ENCODE measurements around the gene CCDC188.

CCDC188 gene

DNA sequence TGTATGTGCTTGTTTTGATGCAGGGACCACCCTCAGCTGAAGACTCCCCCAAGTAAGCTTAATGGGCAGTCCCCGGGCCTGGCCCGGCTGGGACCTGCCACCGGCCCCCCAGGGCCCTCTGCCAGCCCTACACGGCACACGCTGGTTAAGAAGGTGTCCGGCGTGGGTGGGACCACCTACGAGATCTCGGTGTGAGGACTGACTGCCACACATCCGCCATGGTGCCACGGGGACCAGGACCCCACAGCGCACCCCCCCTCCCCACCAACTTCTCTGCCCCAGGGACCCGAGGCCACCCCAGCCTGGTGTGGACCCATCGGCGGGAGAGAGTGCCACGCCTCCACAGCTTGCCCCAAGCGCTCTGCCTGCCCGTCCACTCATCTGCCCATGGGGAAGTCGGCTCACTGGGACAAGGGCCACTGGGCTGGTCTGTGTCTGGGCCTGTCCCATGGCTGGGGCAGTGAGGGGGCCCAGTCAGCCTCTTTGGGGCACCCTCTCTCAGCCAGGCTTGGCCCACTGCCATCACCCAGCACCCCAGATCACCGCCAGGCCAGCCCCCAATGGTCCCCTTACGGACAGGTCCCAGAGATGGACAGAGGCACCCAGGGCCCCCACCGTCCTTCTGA is 5.5 kb downstream of the CCDC188 start:
- no peaks in the 10 kb centered on the region for H3K9me2 ChIP-seq (replicated peaks; ENCODE audit: control insufficient read depth, low read length)
- H3K79me2 ChIP-seq (ENCODE audit: control insufficient read depth, low read length): no peaks in the 10 kb centered on the region
- H3K27me3 ChIP-seq (ENCODE audit: control insufficient read depth, low read length): no peaks in the 10 kb centered on the region
- H3F3A ChIP-seq (ENCODE audit: control insufficient read depth, insufficient read depth): no peaks in the 10 kb centered on the region
- no peaks in the 10 kb centered on the region for H3K36me3 ChIP-seq (ENCODE audit: control insufficient read depth, low read length)
- no peak overlapping the region for H3K4me2 ChIP-seq (ENCODE audit: low read length)
- no peaks in the 10 kb centered on the region for H4K20me1 ChIP-seq (ENCODE audit: control insufficient read depth, insufficient read depth, low read depth, low read length)
- H3K4me1 ChIP-seq (ENCODE audit: control insufficient read depth, low read length): no peaks in the 10 kb centered on the region
- TF ChIP-seq EZH2phosphoT487 (IDR thresholded peaks at IDR 0.05; ENCODE audit: borderline replicate concordance, low read length): no peak
- no peak overlapping the region for H3K4me3 ChIP-seq (ENCODE audit: low read length)
- H3K27ac ChIP-seq (ENCODE audit: low read depth, low read length): no peak overlapping the region
- no peaks in the 10 kb centered on the region for H3K9me3 ChIP-seq (ENCODE audit: control insufficient read depth, insufficient read depth, low read length)

DNA sequence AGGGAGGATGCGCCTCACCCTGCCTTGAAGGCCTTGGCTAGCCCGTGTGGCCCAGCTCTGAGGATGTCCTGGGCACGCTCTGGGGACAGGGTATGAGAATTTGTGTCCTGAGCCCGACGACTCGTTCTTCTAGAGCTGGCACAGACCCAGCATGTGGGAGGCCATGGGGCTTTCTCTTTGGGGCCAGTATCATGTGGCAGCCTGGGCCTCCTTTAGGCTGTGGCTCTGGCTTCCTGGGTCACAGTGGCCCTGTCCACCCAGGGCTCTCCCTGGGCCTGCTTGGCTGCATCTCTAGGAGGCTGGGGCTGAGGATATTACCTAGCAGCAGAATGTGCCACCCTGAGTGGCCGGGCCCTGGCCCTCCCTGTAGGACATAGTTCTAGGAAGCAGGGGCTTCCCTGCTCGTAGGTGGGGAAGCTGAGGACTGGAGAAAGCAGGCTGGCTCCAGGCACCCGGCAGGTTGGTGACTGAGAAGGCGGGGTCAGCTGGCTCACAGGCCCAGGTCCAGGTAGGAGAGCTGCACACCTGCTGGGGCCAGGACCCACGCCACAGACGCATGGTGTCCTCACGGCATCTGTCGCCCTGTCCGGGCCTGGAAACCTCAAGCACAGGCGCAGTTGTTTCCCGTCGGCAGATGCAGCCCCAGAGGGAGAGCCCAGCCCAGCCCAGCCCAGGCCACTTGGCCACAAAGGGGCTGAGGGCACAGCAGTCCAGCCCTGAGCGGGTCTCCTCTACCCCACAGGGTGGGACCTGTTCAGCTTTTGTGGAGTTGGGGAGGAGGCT is 6.8 kb downstream of the CCDC188 start:
- Histone ChIP-seq H3K4me1 (ENCODE audit: control insufficient read depth, low read length) (no peaks in the 10 kb centered on the region), H3K27me3 (ENCODE audit: control insufficient read depth, low read length) (no peaks in the 10 kb centered on the region), H3K79me2 (ENCODE audit: control insufficient read depth, low read length) (no peaks in the 10 kb centered on the region), H3K9me2 (replicated peaks; ENCODE audit: control insufficient read depth, low read length) (no peaks in the 10 kb centered on the region), H3K27ac (ENCODE audit: low read depth, low read length) (no peak overlapping the region), H3K36me3 (ENCODE audit: control insufficient read depth, low read length) (no peaks in the 10 kb centered on the region), H3K4me3 (ENCODE audit: low read length) (no peak overlapping the region), H3K9me3 (ENCODE audit: control insufficient read depth, insufficient read depth, low read length) (no peaks in the 10 kb centered on the region), H3K4me2 (ENCODE audit: low read length) (no peak overlapping the region), H4K20me1 (ENCODE audit: control insufficient read depth, insufficient read depth, low read depth, low read length) (no peaks in the 10 kb centered on the region), H3F3A (ENCODE audit: control insufficient read depth, insufficient read depth) (no peaks in the 10 kb centered on the region)
- no peak for TF ChIP-seq EZH2phosphoT487 (IDR thresholded peaks at IDR 0.05; ENCODE audit: borderline replicate concordance, low read length)
- TF ChIP-seq, protein P1, sequence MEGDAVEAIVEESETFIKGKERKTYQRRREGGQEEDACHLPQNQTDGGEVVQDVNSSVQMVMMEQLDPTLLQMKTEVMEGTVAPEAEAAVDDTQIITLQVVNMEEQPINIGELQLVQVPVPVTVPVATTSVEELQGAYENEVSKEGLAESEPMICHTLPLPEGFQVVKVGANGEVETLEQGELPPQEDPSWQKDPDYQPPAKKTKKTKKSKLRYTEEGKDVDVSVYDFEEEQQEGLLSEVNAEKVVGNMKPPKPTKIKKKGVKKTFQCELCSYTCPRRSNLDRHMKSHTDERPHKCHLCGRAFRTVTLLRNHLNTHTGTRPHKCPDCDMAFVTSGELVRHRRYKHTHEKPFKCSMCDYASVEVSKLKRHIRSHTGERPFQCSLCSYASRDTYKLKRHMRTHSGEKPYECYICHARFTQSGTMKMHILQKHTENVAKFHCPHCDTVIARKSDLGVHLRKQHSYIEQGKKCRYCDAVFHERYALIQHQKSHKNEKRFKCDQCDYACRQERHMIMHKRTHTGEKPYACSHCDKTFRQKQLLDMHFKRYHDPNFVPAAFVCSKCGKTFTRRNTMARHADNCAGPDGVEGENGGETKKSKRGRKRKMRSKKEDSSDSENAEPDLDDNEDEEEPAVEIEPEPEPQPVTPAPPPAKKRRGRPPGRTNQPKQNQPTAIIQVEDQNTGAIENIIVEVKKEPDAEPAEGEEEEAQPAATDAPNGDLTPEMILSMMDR (IDR thresholded peaks at IDR 0.05; ENCODE audit: low read depth, low read length, poor library complexity, severe bottlenecking): no peak

DNA sequence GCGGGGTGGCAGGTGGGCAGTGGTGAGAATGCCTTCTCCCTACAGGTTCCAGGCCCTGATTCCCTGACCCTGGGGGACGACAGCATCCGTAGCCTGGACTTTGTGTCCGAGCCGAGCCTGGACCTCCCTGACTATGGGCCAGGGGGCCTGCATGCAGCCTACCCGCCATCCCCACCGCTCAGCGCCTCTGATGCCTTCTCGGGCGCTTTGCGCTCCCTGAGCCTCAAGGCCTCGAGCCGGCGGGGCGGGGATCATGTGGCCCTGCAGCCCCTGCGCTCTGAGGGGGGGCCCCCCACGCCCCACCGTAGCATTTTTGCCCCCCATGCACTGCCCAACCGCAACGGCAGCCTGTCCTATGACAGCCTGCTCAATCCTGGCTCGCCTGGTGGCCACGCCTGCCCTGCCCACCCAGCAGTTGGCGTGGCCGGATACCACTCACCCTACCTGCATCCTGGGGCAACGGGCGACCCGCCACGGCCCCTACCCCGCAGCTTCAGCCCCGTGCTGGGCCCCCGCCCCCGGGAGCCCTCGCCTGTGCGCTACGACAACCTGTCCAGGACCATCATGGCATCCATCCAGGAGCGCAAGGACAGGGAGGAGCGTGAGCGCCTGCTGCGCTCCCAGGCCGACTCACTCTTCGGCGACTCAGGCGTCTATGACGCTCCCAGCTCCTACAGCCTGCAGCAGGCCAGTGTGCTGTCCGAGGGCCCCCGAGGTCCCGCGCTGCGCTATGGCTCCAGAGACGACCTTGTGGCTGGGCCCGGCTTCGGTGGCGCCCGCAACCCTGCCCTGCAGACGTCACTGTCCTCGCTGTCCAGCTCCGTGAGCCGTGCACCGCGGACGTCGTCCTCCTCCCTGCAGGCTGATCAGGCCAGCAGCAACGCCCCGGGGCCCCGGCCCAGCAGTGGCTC is 7.9 kb downstream of the CCDC188 start:
- Histone ChIP-seq H3F3A (ENCODE audit: control insufficient read depth, insufficient read depth) (no peaks in the 10 kb centered on the region), H4K20me1 (ENCODE audit: control insufficient read depth, insufficient read depth, low read depth, low read length) (no peaks in the 10 kb centered on the region)

More for the DNA sequence above, 7.9 kb downstream of the CCDC188 start:
- Histone ChIP-seq H3K9me2 (replicated peaks; ENCODE audit: control insufficient read depth, low read length) (no peaks in the 10 kb centered on the region), H3K4me1 (ENCODE audit: control insufficient read depth, low read length) (peaks cover 1% of the 10 kb centered on the region), H3K79me2 (ENCODE audit: control insufficient read depth, low read length) (no peaks in the 10 kb centered on the region), H3K27ac (ENCODE audit: low read depth, low read length) (no peak overlapping the region), H3K9me3 (ENCODE audit: control insufficient read depth, insufficient read depth, low read length) (no peaks in the 10 kb centered on the region), H3K27me3 (ENCODE audit: control insufficient read depth, low read length) (no peaks in the 10 kb centered on the region), H3K36me3 (ENCODE audit: control insufficient read depth, low read length) (no peaks in the 10 kb centered on the region), H3K4me3 (ENCODE audit: low read length) (no peak overlapping the region), H3K4me2 (ENCODE audit: low read length) (no peak overlapping the region)
- TF ChIP-seq, protein P1 (IDR thresholded peaks at IDR 0.05; ENCODE audit: low read depth, low read length, poor library complexity, severe bottlenecking): no peak
- no peak for TF ChIP-seq EZH2phosphoT487 (IDR thresholded peaks at IDR 0.05; ENCODE audit: borderline replicate concordance, low read length)

All from DOHH2 (cell line).